ENCODE measurements around the gene HIBADH.

The HIBADH gene

GRCh38 chr7:27607210-27607606 lies 55.5 kb downstream of the HIBADH start:
- TF ChIP-seq REST (IDR thresholded peaks at IDR 0.05; ENCODE audit: insufficient read depth in 1 of 2, low read depth in 2 of 2, low read length in 2 of 2) (no peak), FOXP2 (optimal IDR thresholded peaks at IDR 0.05; ENCODE audit: borderline replicate concordance, extremely low read depth, extremely low read length, insufficient read depth) (no peak)

GRCh38 chr7:27606270-27607209 lies 56.1 kb downstream of the HIBADH start:
- no peak for TF ChIP-seq REST (IDR thresholded peaks at IDR 0.05; ENCODE audit: insufficient read depth in 1 of 2, low read depth in 2 of 2, low read length in 2 of 2)
- TF ChIP-seq POLR2AphosphoS5 (IDR thresholded peaks at IDR 0.05; ENCODE audit: low read depth, low read length): no peak
- no peak for TF ChIP-seq TAF1 (IDR thresholded peaks at IDR 0.05; ENCODE audit: borderline replicate concordance, insufficient read depth, low read length)
- TF ChIP-seq SIN3A (IDR thresholded peaks at IDR 0.05; ENCODE audit: borderline replicate concordance, insufficient read depth, low read length): no peak
- TF ChIP-seq FOXP2 (optimal IDR thresholded peaks at IDR 0.05; ENCODE audit: borderline replicate concordance, extremely low read depth, extremely low read length, insufficient read depth): no peak

- no peak for TF ChIP-seq REST (IDR thresholded peaks at IDR 0.05; ENCODE audit: insufficient read depth in 1 of 2, low read depth in 2 of 2, low read length in 2 of 2)
- no peak for TF ChIP-seq SIN3A (IDR thresholded peaks at IDR 0.05; ENCODE audit: borderline replicate concordance, insufficient read depth, low read length)
- TF ChIP-seq TAF1 (IDR thresholded peaks at IDR 0.05; ENCODE audit: borderline replicate concordance, insufficient read depth, low read length): no peak
- TF ChIP-seq FOXP2 (optimal IDR thresholded peaks at IDR 0.05; ENCODE audit: borderline replicate concordance, extremely low read depth, extremely low read length, insufficient read depth): no peak
- TF ChIP-seq POLR2AphosphoS5 (IDR thresholded peaks at IDR 0.05; ENCODE audit: low read depth, low read length): no peak
Measured at GRCh38 chr7:27605689-27606269, 56.9 kb downstream of the HIBADH start.

GRCh38 chr7:27605283-27605682 lies 57.4 kb downstream of the HIBADH start:
- no peak for TF ChIP-seq POLR2AphosphoS5 (IDR thresholded peaks at IDR 0.05; ENCODE audit: low read depth, low read length)
- no peak for TF ChIP-seq REST (IDR thresholded peaks at IDR 0.05; ENCODE audit: insufficient read depth in 1 of 2, low read depth in 2 of 2, low read length in 2 of 2)
- no peak for TF ChIP-seq TAF1 (IDR thresholded peaks at IDR 0.05; ENCODE audit: borderline replicate concordance, insufficient read depth, low read length)
